HG03439 (cell line): Measurements from ENCODE around the gene ABCC1.
"Not testable (repeated sequence)": the region's sequence is repeated elsewhere in the genome, so short reads cannot be mapped to it uniquely, and the experiment has no call there.

Experiments used
- ATAC-seq: cut with Tn5 transposase; IDR thresholded peaks from one replicate; pipeline ENCODE4 v1.9.1; 2021; ENCODE audit warnings: mild to moderate bottlenecking, moderate library complexity; ENCODE audit not compliant: unreplicated experiment

ABCC1 gene

GRCh38 chr16:16102738-16103137 lies 153.3 kb downstream of the ABCC1 start:
- no peak for ATAC-seq

- not testable (repeated sequence) for ATAC-seq
Observed at GRCh38 chr16:16104132-16104803, 154.9 kb downstream of the ABCC1 start.

GRCh38 chr16:16104804-16105141 lies 155.4 kb downstream of the ABCC1 start:
- ATAC-seq, result not testable (repeated sequence)

- ATAC-seq, result no peak
Observed at GRCh38 chr16:16105646-16106045, 156.2 kb downstream of the ABCC1 start.

- no peak for ATAC-seq
Observed at GRCh38 chr16:16106466-16106865, 157.1 kb downstream of the ABCC1 start.

- ATAC-seq, result no peak
Observed at GRCh38 chr16:16107839-16108238, 158.4 kb downstream of the ABCC1 start.

GRCh38 chr16:16108759-16109158 lies 159.3 kb downstream of the ABCC1 start:
- no peak for ATAC-seq

- ATAC-seq, result no peak
Observed at GRCh38 chr16:16109453-16110110, 160.2 kb downstream of the ABCC1 start.

GRCh38 chr16:16110111-16110490 lies 160.7 kb downstream of the ABCC1 start:
- no peak for ATAC-seq

- no peak for ATAC-seq
Observed at GRCh38 chr16:16111639-16112038, 162.2 kb downstream of the ABCC1 start.

- no peak for ATAC-seq
Observed at GRCh38 chr16:16112450-16113053, 163.1 kb downstream of the ABCC1 start.

- no peak for ATAC-seq
Observed at GRCh38 chr16:16113076-16113475, 163.7 kb downstream of the ABCC1 start.

GRCh38 chr16:16116841-16117240 lies 167.4 kb downstream of the ABCC1 start:
- no peak for ATAC-seq

GRCh38 chr16:16118337-16118736 lies 168.9 kb downstream of the ABCC1 start:
- no peak for ATAC-seq

- no peak for ATAC-seq
Observed at GRCh38 chr16:16120044-16120381, 170.6 kb downstream of the ABCC1 start.

- ATAC-seq, result no peak
Observed at GRCh38 chr16:16120382-16121184, 171.2 kb downstream of the ABCC1 start.

GRCh38 chr16:16121185-16121727 lies 171.8 kb downstream of the ABCC1 start:
- no peak for ATAC-seq

GRCh38 chr16:16122264-16122663 lies 172.8 kb downstream of the ABCC1 start:
- no peak for ATAC-seq

GRCh38 chr16:16124438-16124837 lies 175.0 kb downstream of the ABCC1 start:
- no peak for ATAC-seq

GRCh38 chr16:16124974-16125373 lies 175.6 kb downstream of the ABCC1 start:
- ATAC-seq, result no peak

GRCh38 chr16:16126896-16127295 lies 177.5 kb downstream of the ABCC1 start:
- no peak for ATAC-seq
